Measurements from ENCODE around the gene NELFA.
"Not testable (repeated sequence)": the region's sequence is repeated elsewhere in the genome, so short reads cannot be mapped to it uniquely, and the experiment has no call there.

NELFA gene

DNA sequence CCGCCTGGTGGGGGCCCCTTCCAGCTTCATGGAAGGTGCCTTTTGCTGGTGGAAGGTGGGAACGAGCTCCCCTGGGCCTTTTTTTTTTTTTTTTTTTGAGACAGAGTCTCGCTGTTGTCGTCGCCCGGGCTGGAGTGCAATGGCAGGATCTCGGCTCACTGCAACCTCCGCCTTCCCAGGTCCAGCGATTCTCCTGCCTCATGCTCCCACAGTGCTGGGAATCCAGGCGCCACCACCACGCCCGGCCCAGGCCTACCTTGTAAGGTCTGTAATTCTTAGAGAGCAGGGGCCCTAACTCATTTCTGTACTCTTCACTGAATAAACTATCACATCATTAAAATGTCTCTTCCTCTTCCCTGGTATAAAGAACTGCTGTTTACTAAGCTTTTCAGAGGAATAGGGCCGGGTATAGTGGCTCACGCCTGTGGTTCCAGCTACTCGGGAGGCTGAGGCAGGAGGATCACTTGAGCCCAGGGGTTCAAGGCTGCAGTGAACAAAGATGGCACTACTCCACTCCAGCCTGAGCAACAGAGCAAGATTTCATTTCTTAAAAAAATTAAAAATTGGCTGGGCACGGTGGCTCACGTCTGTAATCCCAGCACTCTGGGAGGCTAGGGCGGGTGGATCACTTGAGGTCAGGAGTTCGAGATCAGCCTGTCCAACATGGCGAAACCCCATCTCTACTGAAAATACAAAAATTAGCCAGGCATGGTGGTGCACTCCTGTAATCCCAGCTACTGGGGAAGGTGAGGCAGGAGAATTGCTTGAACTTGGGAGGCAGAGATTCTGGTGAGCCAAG is 14.9 kb downstream of the NELFA start:
- not testable (repeated sequence) for DNase-seq (ENCODE audit: low spot score)

DNA sequence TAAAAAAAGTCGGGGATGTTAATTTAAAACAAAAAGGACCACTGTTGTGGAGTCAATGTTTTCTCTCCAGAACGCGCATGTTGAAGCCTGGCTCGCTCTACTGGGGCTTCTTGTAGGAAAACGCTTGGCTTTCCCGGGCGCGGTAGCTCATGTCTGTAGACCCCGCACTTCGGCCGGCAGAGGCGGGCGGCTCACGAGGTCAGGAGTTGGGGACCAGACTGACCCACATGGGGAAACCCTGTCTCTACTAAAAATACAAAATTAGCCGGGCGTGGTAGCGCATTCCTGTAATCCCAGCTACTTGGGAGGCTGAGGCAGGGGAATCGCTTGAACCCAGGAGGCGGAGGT is 15.6 kb downstream of the NELFA start:
- no peak for DNase-seq (ENCODE audit: low spot score)

- no peak for DNase-seq (ENCODE audit: low spot score)
These were observed 16.2 kb downstream of the NELFA start for GRCh38 chr4:1992468-1993168.

DNA sequence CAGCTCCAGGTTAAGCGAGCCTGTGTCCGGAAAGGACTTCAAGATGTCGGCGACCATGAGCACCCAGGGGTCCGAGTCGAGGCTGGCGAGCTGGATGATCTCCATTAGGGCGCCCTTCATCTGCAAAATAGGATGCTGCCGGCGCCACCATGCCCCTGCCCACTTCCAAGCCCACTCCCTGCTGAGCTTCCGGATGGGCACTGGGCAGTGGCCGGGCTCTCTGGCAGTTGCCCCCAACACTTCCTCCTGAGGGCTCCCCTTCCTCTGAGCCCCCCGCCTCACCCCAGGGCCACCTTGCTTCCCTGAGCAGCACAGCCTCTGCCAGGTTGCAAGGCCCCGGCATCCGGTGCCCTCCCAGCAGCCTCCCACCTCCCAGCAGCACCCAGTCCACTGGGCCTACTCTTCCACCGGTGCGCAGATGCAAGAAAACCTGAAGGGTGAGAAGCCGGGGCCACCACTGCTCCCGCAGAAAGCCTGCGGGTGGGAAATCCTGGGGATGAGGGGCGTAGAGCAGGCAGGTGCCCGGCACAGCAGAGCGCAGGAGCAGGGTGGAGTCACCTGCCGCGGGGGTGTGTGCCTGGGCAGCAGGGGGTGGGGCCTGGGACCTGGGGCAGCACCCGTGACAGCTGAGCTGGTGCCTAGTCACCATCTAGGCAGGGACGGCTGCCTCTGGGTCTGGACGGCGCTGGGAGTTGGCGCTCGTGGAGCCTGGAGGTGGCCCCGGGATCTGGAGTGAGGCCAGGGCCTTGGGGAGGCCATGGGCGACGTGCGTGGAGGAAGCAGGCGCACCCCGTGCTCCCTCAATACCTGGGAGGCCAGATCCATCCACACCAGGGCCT is 17.0 kb downstream of the NELFA start:
- no peak for DNase-seq (ENCODE audit: low spot score)

- no peak for DNase-seq (ENCODE audit: low spot score)
These were observed 17.7 kb downstream of the NELFA start for GRCh38 chr4:1991087-1991486.

DNA sequence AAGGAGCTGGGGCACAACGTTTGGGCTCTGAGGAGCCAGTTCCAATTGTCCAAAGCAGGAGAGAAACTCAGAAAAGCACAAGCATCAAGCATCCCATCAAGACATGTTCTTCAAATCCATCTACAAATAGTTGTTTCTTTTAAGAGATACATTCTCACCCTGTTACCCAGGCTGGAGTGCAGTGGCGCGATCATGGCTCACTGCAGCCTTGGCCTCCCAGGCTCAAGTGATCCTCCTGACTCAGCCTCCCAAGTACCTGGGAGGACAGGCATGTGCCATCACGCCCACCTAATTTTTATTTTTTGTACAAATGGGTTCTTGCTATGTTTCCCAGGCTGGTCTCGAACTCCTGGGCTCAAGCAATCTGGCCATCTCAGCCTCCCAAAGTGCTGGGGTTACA is 18.1 kb downstream of the NELFA start:
- no peak for DNase-seq (ENCODE audit: low spot score)

DNA sequence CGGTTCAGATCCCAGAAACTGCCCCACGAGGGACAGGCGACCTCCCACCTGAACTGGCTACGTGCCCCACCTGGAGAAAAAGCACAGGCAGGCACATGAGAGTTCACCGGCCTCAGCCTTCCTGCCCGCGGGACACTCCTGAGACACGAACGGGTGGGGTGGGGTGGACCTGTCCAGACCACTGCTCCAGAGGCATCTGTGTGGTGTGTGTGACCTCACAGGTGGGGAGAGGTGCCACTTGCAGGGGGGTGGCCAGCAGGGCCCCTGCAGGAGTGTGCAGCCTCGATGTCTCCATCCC is 18.5 kb downstream of the NELFA start:
- no peak for DNase-seq (ENCODE audit: low spot score)

GRCh38 chr4:1989533-1990347 is 19.0 kb downstream of the NELFA start:
- no peak for DNase-seq (ENCODE audit: low spot score)

DNA sequence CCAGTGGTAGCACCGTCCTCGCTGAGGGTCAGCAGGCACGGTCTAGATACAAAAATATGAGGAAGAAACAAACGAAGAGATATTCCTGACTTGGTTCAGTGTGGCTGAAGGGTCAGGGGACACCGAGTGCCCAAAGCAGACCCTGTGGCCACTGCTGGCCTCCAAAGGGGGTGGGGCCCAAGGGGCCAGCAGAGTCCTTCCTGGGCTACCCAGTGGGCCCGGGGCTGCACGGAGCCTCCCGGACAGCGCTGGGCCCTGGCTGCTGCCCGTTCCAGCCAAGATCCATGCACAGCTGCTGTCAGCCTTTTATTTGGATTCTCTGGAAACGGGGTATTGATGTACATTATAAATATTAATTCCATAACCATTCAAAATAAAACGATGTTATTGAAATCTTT is 20.4 kb downstream of the NELFA start:
- no peak for DNase-seq (ENCODE audit: low spot score)

- DNase-seq (ENCODE audit: low spot score), result no peak
These were observed 20.9 kb downstream of the NELFA start for GRCh38 chr4:1987721-1988326.

- no peak for DNase-seq (ENCODE audit: low spot score)
These were observed 21.5 kb downstream of the NELFA start for GRCh38 chr4:1987296-1987695.

- no peak for DNase-seq (ENCODE audit: low spot score)
These were observed 22.1 kb downstream of the NELFA start for GRCh38 chr4:1986578-1987210.

GRCh38 chr4:1985780-1986577 is 22.8 kb downstream of the NELFA start:
- DNase-seq (ENCODE audit: low spot score), result no peak

- DNase-seq (ENCODE audit: low spot score), result no peak
These were observed 23.5 kb downstream of the NELFA start for GRCh38 chr4:1985294-1985693.

DNA sequence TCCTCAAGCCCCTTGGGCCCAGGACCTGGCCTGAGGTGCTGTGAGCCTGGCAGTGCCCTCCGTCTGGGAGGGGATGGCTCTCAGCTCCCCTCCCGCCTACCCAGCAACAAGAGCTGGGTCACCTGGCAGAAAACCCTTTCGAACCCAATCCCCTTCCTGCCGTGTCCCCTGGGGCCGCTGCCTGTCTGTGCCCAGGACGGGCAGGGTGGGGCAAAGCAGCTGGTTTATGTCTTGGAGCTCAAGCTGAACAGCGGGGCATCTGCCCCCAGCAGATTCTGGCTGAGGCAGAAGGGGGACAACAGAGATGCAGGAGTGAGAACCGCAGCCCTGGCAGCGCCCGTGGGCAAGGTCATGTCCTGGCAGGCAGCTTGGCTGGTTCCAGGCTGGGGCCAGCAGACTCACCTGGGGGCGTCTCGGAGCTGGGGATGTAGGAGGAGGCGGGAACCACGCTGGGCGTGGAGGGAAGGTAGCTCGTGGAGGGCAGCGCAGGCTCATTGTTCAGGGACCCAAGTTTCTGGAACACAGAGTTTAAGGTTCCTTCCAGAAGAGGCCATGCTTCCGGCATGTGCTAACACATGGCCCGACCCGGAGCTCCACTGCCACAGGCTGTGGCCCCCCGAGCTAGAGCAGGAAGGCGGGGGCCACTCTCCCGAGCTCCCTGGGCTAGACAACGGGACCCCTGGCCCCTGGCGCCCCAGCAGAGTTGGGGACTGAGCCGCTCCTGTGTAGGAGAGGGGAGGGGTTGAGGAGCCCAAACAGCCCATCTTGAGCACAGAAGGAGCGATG is 24.2 kb downstream of the NELFA start:
- no peak for DNase-seq (ENCODE audit: low spot score)

- no peak for DNase-seq (ENCODE audit: low spot score)
These were observed 24.8 kb downstream of the NELFA start for GRCh38 chr4:1983846-1984405.

- DNase-seq (ENCODE audit: low spot score), result no peak
These were observed 25.5 kb downstream of the NELFA start for GRCh38 chr4:1983053-1983845.

All from LoVo (cell line).